GM12878 (cell line): Measurements from ENCODE around the gene MTMR4.

Experiments used
- ATF3 ChIP-seq: IDR thresholded peaks from 2 replicates; pipeline ENCODE4 v1.6.1; 2011; ENCODE audit warnings: low read depth, mild to moderate bottlenecking, low read length, moderate library complexity, borderline replicate concordance; ENCODE audit errors: extremely low read depth
- BCL3 ChIP-seq: IDR thresholded peaks from 2 replicates; pipeline ENCODE4 v1.6.1; 2011; ENCODE audit warnings: borderline replicate concordance, low read depth, mild to moderate bottlenecking, moderate library complexity, low read length; ENCODE audit not compliant: insufficient read depth, poor library complexity, severe bottlenecking
- CEBPB ChIP-seq, 2 experiments: fragments of 150-350 bp in 1 of 2; IDR thresholded peaks; 2 replicates each; pipeline ENCODE4 v1.6.1; 2012 to 2014; ENCODE audit warnings: low read depth in 2 of 2, low read length in 2 of 2, borderline replicate concordance in 1 of 2, inconsistent platforms in 1 of 2
- CREB1 ChIP-seq: IDR thresholded peaks from 2 replicates; pipeline ENCODE4 v1.6.1; 2012; ENCODE audit warnings: low read depth, mild to moderate bottlenecking, inconsistent platforms
- CTCF ChIP-seq, 3 experiments: IDR thresholded peaks in 2 of 3; conservative IDR thresholded peaks in 1 of 3; 2 replicates each; pipeline ENCODE4 v1.5.1; 2011; ENCODE audit warnings: low read depth in 3 of 3, low read length in 3 of 3, mild to moderate bottlenecking in 3 of 3, control low read depth in 2 of 3, moderate library complexity in 2 of 3, inconsistent platforms in 1 of 3, mixed read lengths in 1 of 3; ENCODE audit not compliant: control insufficient read depth in 2 of 3, insufficient read depth in 1 of 3; ENCODE audit errors: extremely low read depth in 1 of 3
- EP300 ChIP-seq, 2 experiments: fragments of 150-350 bp in 1 of 2; IDR thresholded peaks; 2 replicates each; pipeline ENCODE4 v1.6.1; 2011 to 2012; ENCODE audit warnings: low read depth in 2 of 2, low read length in 2 of 2, borderline replicate concordance in 1 of 2, improper control_type of control experiment in 1 of 2, inconsistent platforms in 1 of 2; ENCODE audit not compliant: control insufficient read depth in 1 of 2
- MAX ChIP-seq: IDR thresholded peaks from 2 replicates; pipeline ENCODE4 v1.6.1; 2012; ENCODE audit warnings: low read depth, low read length, improper control_type of control experiment
- MXI1 ChIP-seq: fragments of 150-350 bp; IDR thresholded peaks from 2 replicates; pipeline ENCODE4 v1.6.1; 2011; ENCODE audit warnings: low read depth, mild to moderate bottlenecking, inconsistent platforms, low read length, improper control_type of control experiment
- POLR2A ChIP-seq: IDR thresholded peaks from 2 replicates; pipeline ENCODE4 v1.6.1; 2011; ENCODE audit warnings: low read depth, mild to moderate bottlenecking, low read length
- TCF12 ChIP-seq: IDR thresholded peaks from 2 replicates; pipeline ENCODE4 v1.6.1; 2011; ENCODE audit warnings: low read depth, mild to moderate bottlenecking, low read length
- TCF7 ChIP-seq: IDR thresholded peaks from 2 replicates; pipeline ENCODE4 v1.6.1; 2014; ENCODE audit warnings: antibody characterized with exemption, borderline replicate concordance
- ZBTB33 ChIP-seq: fragments of 450-650 bp; IDR thresholded peaks from 2 replicates; pipeline ENCODE4 v1.6.1; 2017; ENCODE audit warnings: mild to moderate bottlenecking

- TF ChIP-seq CTCF (IDR thresholded peaks at IDR 0.05 in 2 of 3, conservative IDR thresholded peaks at IDR 0.05 in 1 of 3; ENCODE audit: control insufficient read depth in 2 of 3, extremely low read depth in 1 of 3, insufficient read depth in 1 of 3, low read depth in 3 of 3, low read length in 3 of 3) (no peak), CEBPB (IDR thresholded peaks at IDR 0.05; ENCODE audit: borderline replicate concordance in 1 of 2, low read depth in 2 of 2, low read length in 2 of 2) (no peak), CREB1 (no peak), POLR2A (no peak), TCF12 (no peak), MXI1 (no peak), ATF3 (no peak), EP300 (IDR thresholded peaks at IDR 0.05; ENCODE audit: borderline replicate concordance in 1 of 2, control insufficient read depth in 1 of 2, low read depth in 2 of 2, low read length in 2 of 2) (no peak), TCF7 (no peak), ZBTB33 (no peak), BCL3 (no peak), MAX (no peak)
Observed at GRCh38 chr17:58530655-58531054, 16.2 kb upstream of the MTMR4 start.
